Fibroblast of lung (primary cell): ENCODE results near the gene NCKIPSD. TPM values are rescaled to one million over a fixed set of nuclear protein-coding genes. Genes with fewer than 3 reads are reported as not detected.
"Not testable (repeated sequence)": the region's sequence is repeated elsewhere in the genome, so short reads cannot be mapped to it uniquely, and the experiment has no call there.

Experiments used
- DNase-seq, 2 donors: peaks; one replicate each; pipeline versions ENCODE4 v3.0.0 to v3.0.0-alpha.2; 2010; ENCODE audit warnings: low read depth in 2 of 2
- H2AFZ ChIP-seq: 2 replicates; pipeline ENCODE4 v1.5.1; 2012; ENCODE audit warnings: low read length, control low read depth, inconsistent platforms
- H3K27ac ChIP-seq: 2 replicates; pipeline ENCODE4 v1.5.1; 2011; ENCODE audit warnings: low read length, control low read depth; ENCODE audit not compliant: insufficient read depth
- H3K27me3 ChIP-seq: 2 replicates; pipeline ENCODE4 v1.5.1; 2011; ENCODE audit warnings: mild to moderate bottlenecking, low read length; ENCODE audit not compliant: control insufficient read depth, insufficient read depth
- H3K36me3 ChIP-seq: 2 replicates; pipeline ENCODE4 v1.5.1; 2011; ENCODE audit warnings: low read length; ENCODE audit not compliant: control insufficient read depth, insufficient read depth
- H3K4me1 ChIP-seq: 2 replicates; pipeline ENCODE4 v1.5.1; 2011; ENCODE audit warnings: low read length; ENCODE audit not compliant: control insufficient read depth, insufficient read depth; ENCODE audit errors: extremely low read depth
- H3K4me2 ChIP-seq: 2 replicates; pipeline ENCODE4 v1.5.1; 2011; ENCODE audit warnings: low read length, control low read depth; ENCODE audit not compliant: insufficient read depth; ENCODE audit errors: extremely low read depth
- H3K4me3 ChIP-seq, 4 experiments: fragments of 200-600 bp in 1 of 4; sonication (generic) in 1 of 4; replicated peaks in 1 of 4; 2 replicates each; pipeline ENCODE4 v1.5.1; 2011 to 2016; ENCODE audit warnings: low read length in 4 of 4, low read depth in 3 of 4, mild to moderate bottlenecking in 3 of 4, control low read depth in 2 of 4, inconsistent platforms in 1 of 4, mixed read lengths in 1 of 4; ENCODE audit not compliant: insufficient read depth in 1 of 4; ENCODE audit errors: control extremely low read depth in 1 of 4
- H3K79me2 ChIP-seq: 2 replicates; pipeline ENCODE4 v1.5.1; 2012; ENCODE audit warnings: mild to moderate bottlenecking, low read length, inconsistent platforms; ENCODE audit not compliant: control insufficient read depth, insufficient read depth
- H3K9ac ChIP-seq: 2 replicates; pipeline ENCODE4 v1.5.1; 2011; ENCODE audit warnings: mild to moderate bottlenecking, low read length, control low read depth; ENCODE audit not compliant: insufficient read depth
- H3K9me3 ChIP-seq: 2 replicates; pipeline ENCODE4 v1.5.1; 2012; ENCODE audit warnings: low read depth, low read length; ENCODE audit not compliant: control insufficient read depth, insufficient read depth
- H4K20me1 ChIP-seq: 2 replicates; pipeline ENCODE4 v1.5.1; 2011; ENCODE audit warnings: low read length; ENCODE audit not compliant: control insufficient read depth, insufficient read depth; ENCODE audit errors: extremely low read depth
- EZH2 ChIP-seq: IDR thresholded peaks from 2 replicates; pipeline ENCODE4 v1.5.1; 2012; ENCODE audit warnings: low read length, control low read depth, mild to moderate bottlenecking; ENCODE audit errors: missing control alignments
- polyA minus RNA-seq: library from RNA; depleted of rRNA, polyadenylated mRNA; stranded (reverse); fragments of >200 nt; gene quantifications from 2 replicates; pipeline ENCODE4 v1.2.3, GENCODE V29; 2011; ENCODE audit warnings: low replicate concordance
- polyA plus RNA-seq, 2 donors: library from polyadenylated mRNA; depleted of rRNA in 1 of 2; stranded (reverse) in 1 of 2; unstranded in 1 of 2; fragments of >200 nt; gene quantifications; 2 replicates each; pipeline ENCODE4 v1.2.1, GENCODE V29; 2011 to 2012; ENCODE audit warnings: missing spikeins in 1 of 2
- total RNA-seq: library from RNA; depleted of rRNA; stranded (reverse); fragments of >200 nt; gene quantifications from 2 replicates; pipeline ENCODE4 v1.2.1, GENCODE V29; 2014
- TF ChIP-seq, protein P1 (sequence below), 2 donors: IDR thresholded peaks in 1 of 2; conservative IDR thresholded peaks in 1 of 2; 1 replicate in 1 of 2; 2 replicates in 1 of 2; pipeline ENCODE4 v1.5.1; 2011 to 2012; ENCODE audit warnings: low read length in 2 of 2, control low read depth in 1 of 2, inconsistent platforms in 1 of 2, low read depth in 1 of 2, mild to moderate bottlenecking in 1 of 2

Gene NCKIPSD
- total RNA-seq (15.4 and 23.3 TPM in 2 replicates), polyA plus RNA-seq (14.6 and 19.6 TPM in 2 replicates), polyA minus RNA-seq (56.2 and 67.3 TPM in 2 replicates)
- polyA plus RNA-seq (2012), result 18.7 and 23.3 TPM in 2 replicates

DNA sequence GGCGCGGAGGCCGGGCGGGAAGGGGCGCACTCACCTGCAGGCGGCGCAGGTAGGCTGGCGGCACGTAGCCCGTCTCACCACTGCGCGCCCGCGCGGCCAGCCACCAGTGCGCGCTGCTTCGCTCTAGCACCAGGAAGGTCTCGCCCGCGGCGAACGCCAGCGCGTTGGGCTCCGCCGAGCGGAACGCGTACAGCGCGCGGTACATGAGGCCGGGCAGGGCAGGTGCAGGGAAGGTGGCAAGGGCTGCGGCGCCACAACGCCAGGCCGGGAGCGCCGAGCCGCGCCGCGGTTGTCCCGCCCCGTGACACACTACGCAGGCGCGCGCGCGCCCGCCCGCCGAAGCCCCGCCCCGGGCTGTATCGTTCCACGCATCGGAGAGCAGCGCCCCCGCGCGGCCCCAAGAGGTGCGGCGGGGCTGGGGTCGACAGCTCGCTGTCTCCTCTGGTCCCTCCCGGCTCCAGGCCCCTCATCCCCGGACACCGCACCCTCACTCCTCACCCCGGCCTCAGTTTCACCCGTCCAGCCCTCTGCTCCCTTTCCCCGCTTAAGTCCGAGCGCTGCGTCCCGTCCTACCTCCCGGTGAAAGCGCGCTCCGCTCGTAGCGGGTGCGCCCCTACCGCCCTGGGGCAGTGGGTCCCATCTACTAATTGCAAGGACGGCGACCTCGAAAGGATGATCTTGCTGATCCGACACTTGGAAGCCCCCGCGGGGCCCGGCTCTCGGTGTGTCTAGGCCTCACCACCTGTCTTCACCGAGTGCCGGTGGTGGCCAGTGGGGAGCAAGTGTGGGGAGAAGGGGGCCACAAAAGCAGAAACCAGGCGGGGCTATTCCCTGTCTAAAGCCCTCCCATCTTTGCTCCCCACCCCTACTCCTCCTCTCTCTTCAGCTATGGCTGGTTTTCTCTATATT is at the start of gene NCKIPSD:
NCKIPSD (minus strand) TSS at position 313 of the 909 bp plus-strand sequence; CDS start at position 205, 108 bp downstream.
- Histone ChIP-seq H3K4me2 (peak within 1 kb of the TSS; percentile 97), H3K9ac (peak within 1 kb of the TSS; percentile 78), H2AFZ (peak within 1 kb of the TSS; percentile 89), H3K27ac (peak within 1 kb of the TSS; percentile 54), H3K36me3 (peaks cover 37% of the 10 kb centered on the region), H3K9me3 (no peaks in the 10 kb centered on the region), H3K4me3 (peak within 1 kb of the TSS; percentile 78 to 89 (median 84)), H4K20me1 (no peaks in the 10 kb centered on the region), H3K79me2 (peaks cover 14% of the 10 kb centered on the region), H3K4me1 (peaks cover 19% of the 10 kb centered on the region), H3K27me3 (no peaks in the 10 kb centered on the region)
- DNase-seq, result peak; percentile 71 to 76
- no peak for TF ChIP-seq EZH2
- TF ChIP-seq, protein P1, sequence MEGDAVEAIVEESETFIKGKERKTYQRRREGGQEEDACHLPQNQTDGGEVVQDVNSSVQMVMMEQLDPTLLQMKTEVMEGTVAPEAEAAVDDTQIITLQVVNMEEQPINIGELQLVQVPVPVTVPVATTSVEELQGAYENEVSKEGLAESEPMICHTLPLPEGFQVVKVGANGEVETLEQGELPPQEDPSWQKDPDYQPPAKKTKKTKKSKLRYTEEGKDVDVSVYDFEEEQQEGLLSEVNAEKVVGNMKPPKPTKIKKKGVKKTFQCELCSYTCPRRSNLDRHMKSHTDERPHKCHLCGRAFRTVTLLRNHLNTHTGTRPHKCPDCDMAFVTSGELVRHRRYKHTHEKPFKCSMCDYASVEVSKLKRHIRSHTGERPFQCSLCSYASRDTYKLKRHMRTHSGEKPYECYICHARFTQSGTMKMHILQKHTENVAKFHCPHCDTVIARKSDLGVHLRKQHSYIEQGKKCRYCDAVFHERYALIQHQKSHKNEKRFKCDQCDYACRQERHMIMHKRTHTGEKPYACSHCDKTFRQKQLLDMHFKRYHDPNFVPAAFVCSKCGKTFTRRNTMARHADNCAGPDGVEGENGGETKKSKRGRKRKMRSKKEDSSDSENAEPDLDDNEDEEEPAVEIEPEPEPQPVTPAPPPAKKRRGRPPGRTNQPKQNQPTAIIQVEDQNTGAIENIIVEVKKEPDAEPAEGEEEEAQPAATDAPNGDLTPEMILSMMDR (conservative IDR thresholded peaks at IDR 0.05 in 1 of 2, IDR thresholded peaks at IDR 0.05 in 1 of 2; ENCODE audit: low read depth in 1 of 2, low read length in 2 of 2), result peak; percentile 64 to 65

DNA sequence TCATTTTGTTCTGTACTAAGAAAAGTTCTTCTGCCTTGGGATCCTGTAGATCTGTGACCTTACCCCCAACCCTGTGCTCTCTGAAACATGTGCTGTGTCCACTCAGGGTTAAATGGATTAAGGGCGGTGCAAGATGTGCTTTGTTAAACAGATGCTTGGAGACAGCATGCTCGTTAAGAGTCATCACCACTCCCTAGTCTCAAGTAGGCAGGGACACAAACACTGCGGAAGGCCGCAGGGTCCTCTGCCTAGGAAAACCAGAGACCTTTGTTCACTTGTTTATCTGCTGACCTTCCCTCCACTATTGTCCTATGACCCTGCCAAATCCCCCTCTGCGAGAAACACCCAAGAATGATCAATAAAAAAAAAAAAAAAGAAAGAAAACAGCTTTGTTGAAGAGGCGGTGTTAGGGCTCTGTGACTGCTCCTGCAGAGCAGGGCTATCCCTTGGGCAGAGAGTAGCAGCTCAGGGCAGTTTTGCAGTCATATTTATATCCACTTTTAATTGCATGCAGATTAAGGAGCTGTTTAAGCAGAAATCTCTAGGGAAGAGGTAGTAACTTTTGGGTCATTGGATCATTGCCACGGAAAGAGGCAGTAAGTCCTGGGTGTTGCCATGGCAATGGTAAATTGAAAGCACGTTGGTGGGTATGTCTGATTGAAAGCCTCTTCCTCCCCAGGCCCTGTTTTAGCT is 49.5 kb upstream of the NCKIPSD start:
- not testable (repeated sequence) for H2AFZ ChIP-seq, DNase-seq, H3K36me3 ChIP-seq, H3K27me3 ChIP-seq, H3K4me3 ChIP-seq, H3K79me2 ChIP-seq, H4K20me1 ChIP-seq, H3K9ac ChIP-seq, H3K27ac ChIP-seq, H3K4me1 ChIP-seq, H3K9me3 ChIP-seq, H3K4me2 ChIP-seq

DNA sequence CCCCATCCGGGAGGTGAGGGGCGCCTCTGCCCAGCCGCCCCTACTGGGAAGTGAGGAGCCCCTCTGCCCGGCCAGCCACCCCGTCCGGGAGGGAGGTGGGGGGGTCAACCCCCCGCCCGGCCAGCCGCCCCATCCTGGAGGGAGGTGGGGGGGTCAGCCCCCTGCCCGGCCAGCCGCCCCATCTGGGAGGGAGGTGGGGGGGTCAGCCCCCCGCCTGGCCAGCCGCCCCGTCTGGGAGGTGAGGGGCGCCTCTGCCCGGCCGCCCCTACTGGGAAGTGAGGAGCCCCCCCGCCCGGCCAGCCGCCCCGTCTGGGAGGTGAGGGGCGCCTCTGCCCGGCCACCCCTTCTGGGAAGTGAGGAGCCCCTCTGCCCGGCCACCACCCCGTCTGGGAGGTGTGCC is 48.8 kb upstream of the NCKIPSD start:
- H3K79me2 ChIP-seq, H3K27ac ChIP-seq, H3K4me3 ChIP-seq, H2AFZ ChIP-seq, H4K20me1 ChIP-seq, H3K27me3 ChIP-seq, H3K4me2 ChIP-seq, H3K4me1 ChIP-seq, H3K36me3 ChIP-seq, DNase-seq, H3K9me3 ChIP-seq, H3K9ac ChIP-seq: not testable (repeated sequence)

DNA sequence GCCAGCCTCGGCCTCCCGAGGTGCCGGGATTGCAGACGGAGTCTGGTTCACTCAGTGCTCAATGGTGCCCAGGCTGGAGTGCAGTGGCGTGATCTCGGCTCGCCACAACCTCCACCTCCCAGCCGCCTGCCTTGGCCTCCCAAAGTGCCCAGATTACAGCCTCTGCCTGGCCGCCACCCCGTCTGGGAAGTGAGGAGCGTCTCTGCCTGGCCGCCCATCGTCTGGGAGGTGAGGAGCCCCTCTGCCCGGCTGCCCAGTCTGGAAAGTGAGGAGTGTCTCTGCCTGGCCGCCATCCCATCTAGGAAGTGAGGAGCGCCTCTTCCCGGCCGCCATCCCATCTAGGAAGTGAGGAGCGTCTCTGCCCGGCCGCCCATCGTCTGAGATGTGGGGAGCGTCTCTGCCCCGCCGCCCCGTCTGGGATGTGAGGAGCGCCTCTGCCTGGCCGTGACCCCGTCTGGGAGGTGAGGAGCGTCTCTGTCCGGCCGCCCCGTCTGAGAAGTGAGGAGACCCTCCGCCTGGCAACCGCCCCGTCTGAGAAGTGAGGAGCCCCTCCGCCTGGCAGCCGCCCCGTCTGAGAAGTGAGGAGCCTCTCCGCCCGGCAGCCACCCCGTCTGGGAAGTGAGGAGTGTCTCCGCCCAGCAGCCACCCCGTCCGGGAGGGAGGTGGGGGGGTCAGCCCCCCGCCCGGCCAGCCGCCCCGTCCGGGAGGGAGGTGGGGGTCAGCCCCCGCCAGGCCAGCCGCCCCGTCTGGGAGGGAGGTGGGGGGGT is 48.2 kb upstream of the NCKIPSD start:
- H3K9ac ChIP-seq, H3K27me3 ChIP-seq, H3K4me2 ChIP-seq, H3K27ac ChIP-seq, H3K4me1 ChIP-seq, H3K79me2 ChIP-seq, H3K36me3 ChIP-seq, H2AFZ ChIP-seq, H3K9me3 ChIP-seq, DNase-seq, H3K4me3 ChIP-seq, H4K20me1 ChIP-seq: not testable (repeated sequence)
